IMR-90 (cell line): ENCODE results near the gene SPTY2D1. TPM values are rescaled to one million over a fixed set of nuclear protein-coding genes. Genes with fewer than 3 reads are reported as not detected.

Source experiments
- ATAC-seq: fragments of 200-7000 bp; cut with Tn5 transposase; 2 replicates; pipeline ENCODE4 v1.9.1; 2020; ENCODE audit warnings: low read depth, mild to moderate bottlenecking, moderate library complexity
- Bru-seq: library from RNA; stranded (reverse); fragments of 400-500 nt; gene quantifications from one replicate; lab custom pipeline; 2021; lab: Mats Ljungman, UMichigan
- BruChase-seq, 2 experiments: library from RNA; stranded (reverse); fragments of 400-500 nt; gene quantifications; one replicate each; lab custom pipeline; 2021; lab: Mats Ljungman, UMichigan
- BruUV-seq: library from RNA; stranded (reverse); fragments of 400-500 nt; replicated peaks from 2 replicates; lab custom pipeline; 2021; lab: Mats Ljungman, UMichigan
- CTCF ChIA-PET: fragments of 300-600 bp; formaldehyde crosslinking; extraction: SDS; loops from one replicate; lab custom pipeline; 2021; ENCODE audit warnings: antibody characterized with exemption; lab: Yijun Ruan, JAX
- POLR2A ChIA-PET: fragments of 300-600 bp; sonication (Branson Sonifier 250); formaldehyde crosslinking; loops from one replicate; lab custom pipeline; 2022; ENCODE audit warnings: antibody characterized with exemption; ENCODE audit not compliant: unreplicated experiment; lab: Charles Lee
- DNase-seq: peaks from one replicate; pipeline ENCODE4 v3.0.0; 2013
- H2AFZ ChIP-seq: replicated peaks from 2 replicates; pipeline ENCODE3; 2013; ENCODE audit warnings: low read length, mild to moderate bottlenecking; ENCODE audit not compliant: poor library complexity
- H2AK5ac ChIP-seq: 2 replicates; pipeline ENCODE4 v1.6.1; 2013; ENCODE audit warnings: low read depth, low read length, inconsistent platforms
- H2AK9ac ChIP-seq: replicated peaks from 2 replicates; pipeline ENCODE3; 2013; ENCODE audit warnings: mild to moderate bottlenecking, low read depth, low read length, moderate library complexity; ENCODE audit not compliant: poor library complexity
- H2BK120ac ChIP-seq: 2 replicates; pipeline ENCODE4 v1.6.1; 2013; ENCODE audit warnings: low read depth, low read length, inconsistent platforms
- H2BK15ac ChIP-seq: 3 replicates; pipeline ENCODE4 v1.6.1; 2013; ENCODE audit warnings: low read depth, low read length, inconsistent platforms
- H2BK20ac ChIP-seq: 2 replicates; pipeline ENCODE4 v1.6.1; 2013; ENCODE audit warnings: low read depth, mild to moderate bottlenecking, inconsistent platforms, low read length, moderate library complexity
- H2BK5ac ChIP-seq: 2 replicates; pipeline ENCODE4 v1.6.1; 2013; ENCODE audit warnings: mild to moderate bottlenecking, low read depth, low read length, inconsistent platforms; ENCODE audit not compliant: poor library complexity, severe bottlenecking
- H3K14ac ChIP-seq: replicated peaks from 2 replicates; pipeline ENCODE4 v1.6.1; 2013; ENCODE audit warnings: low read depth, low read length, inconsistent platforms
- H3K18ac ChIP-seq: 2 replicates; pipeline ENCODE4 v1.6.1; 2013; ENCODE audit warnings: low read depth, low read length, control low read depth
- H3K23ac ChIP-seq: 2 replicates; pipeline ENCODE4 v1.6.1; 2013; ENCODE audit warnings: low read depth, low read length, inconsistent platforms
- H3K27ac ChIP-seq: 2 replicates; pipeline ENCODE4 v1.5.1; 2013; ENCODE audit warnings: mild to moderate bottlenecking, control low read depth, low read length; ENCODE audit not compliant: insufficient read depth
- H3K27me3 ChIP-seq: 2 replicates; pipeline ENCODE4 v1.6.1; 2013; ENCODE audit warnings: low read length; ENCODE audit not compliant: control insufficient read depth, insufficient read depth
- H3K36me3 ChIP-seq: 2 replicates; pipeline ENCODE4 v1.6.1; 2013; ENCODE audit warnings: low read length, mixed read lengths; ENCODE audit not compliant: control insufficient read depth, insufficient read depth
- H3K4ac ChIP-seq: 2 replicates; pipeline ENCODE4 v1.6.1; 2013; ENCODE audit warnings: low read depth, low read length, inconsistent platforms
- H3K4me1 ChIP-seq: 2 replicates; pipeline ENCODE4 v1.6.1; 2013; ENCODE audit warnings: low read length, mixed read lengths; ENCODE audit not compliant: control insufficient read depth, insufficient read depth
- H3K4me2 ChIP-seq: 2 replicates; pipeline ENCODE4 v1.6.1; 2013; ENCODE audit warnings: low read depth, mild to moderate bottlenecking, control low read depth, low read length, moderate library complexity
- H3K4me3 ChIP-seq: 2 replicates; pipeline ENCODE4 v1.5.1; 2013; ENCODE audit warnings: low read depth, mild to moderate bottlenecking, control low read depth, low read length, moderate library complexity; ENCODE audit not compliant: insufficient read depth
- H3K56ac ChIP-seq: 2 replicates; pipeline ENCODE4 v1.6.1; 2013; ENCODE audit warnings: low read length, inconsistent platforms; ENCODE audit not compliant: insufficient read depth; ENCODE audit errors: extremely low read depth
- H3K79me1 ChIP-seq, 2 experiments: 2 replicates each; pipeline ENCODE4 v1.6.1; 2013; ENCODE audit warnings: low read length in 2 of 2, inconsistent platforms in 1 of 2, low read depth in 1 of 2
- H3K9ac ChIP-seq: 2 replicates; pipeline ENCODE4 v1.6.1; 2013; ENCODE audit warnings: low read depth, low read length, control low read depth
- H3K9me1 ChIP-seq: 2 replicates; pipeline ENCODE4 v1.6.1; 2013; ENCODE audit warnings: low read length, inconsistent platforms; ENCODE audit not compliant: insufficient read depth
- H3K9me3 ChIP-seq: 2 replicates; pipeline ENCODE4 v1.6.1; 2013; ENCODE audit warnings: low read length; ENCODE audit not compliant: control insufficient read depth, insufficient read depth
- H4K20me1 ChIP-seq: 2 replicates; pipeline ENCODE4 v1.6.1; 2013; ENCODE audit warnings: low read length, inconsistent platforms; ENCODE audit not compliant: insufficient read depth
- H4K5ac ChIP-seq: 2 replicates; pipeline ENCODE4 v1.6.1; 2013; ENCODE audit warnings: mild to moderate bottlenecking, low read depth, low read length, control low read depth
- H4K8ac ChIP-seq, 2 experiments: 2 replicates each; pipeline ENCODE4 v1.6.1; 2013; ENCODE audit warnings: low read depth in 2 of 2, low read length in 2 of 2, control low read depth in 1 of 2, inconsistent platforms in 1 of 2
- H4K91ac ChIP-seq: 2 replicates; pipeline ENCODE4 v1.6.1; 2013; ENCODE audit warnings: low read depth, low read length, inconsistent platforms; ENCODE audit not compliant: insufficient read depth
- BHLHE40 ChIP-seq: fragments of 150-350 bp; IDR thresholded peaks from 2 replicates; pipeline ENCODE4 v1.6.1; 2016; ENCODE audit warnings: mild to moderate bottlenecking, low read depth, low read length
- CEBPB ChIP-seq: IDR thresholded peaks from 2 replicates; pipeline ENCODE4 v1.6.1; 2012; ENCODE audit warnings: low read depth, low read length, improper control_type of control experiment
- CHD1 ChIP-seq: IDR thresholded peaks from 2 replicates; pipeline ENCODE4 v1.6.1; 2012; ENCODE audit warnings: low read depth, low read length, improper control_type of control experiment
- NFE2L2 ChIP-seq: fragments of 150-350 bp; IDR thresholded peaks from 2 replicates; pipeline ENCODE4 v1.6.1; 2016; ENCODE audit warnings: low read depth, mild to moderate bottlenecking, low read length
- WGBS, 2 experiments: methylation state at CpG; one replicate each; pipeline versions ENCODE4 v1.1.5 to v1.1.7; 2013; ENCODE audit warnings: missing lambda C conversion rate in 2 of 2; ENCODE audit not compliant: insufficient read length in 1 of 2; ENCODE audit errors: extremely low coverage in 2 of 2; 5-methylcytosine and 5-hydroxymethylcytosine counted together
- dilution Hi-C: fragments of 300-500 bp; cut with HindIII; formaldehyde crosslinking; loops from one replicate; pipeline ENCODE4 v1.14.3; 2018; ENCODE audit warnings: low sequenced_read_pairs; ENCODE audit not compliant: unreplicated experiment
- in situ Hi-C: fragments of 300-500 bp; cut with MboI; formaldehyde crosslinking; loops from 3 replicates; pipeline ENCODE4 v1.14.3; 2019; ENCODE audit warnings: low sequenced_read_pairs, inconsistent platforms, mixed read lengths
- intact Hi-C: fragments of 100-400 bp; cut with micrococcal nuclease; formaldehyde crosslinking; loops from 2 replicates; pipeline ENCODE4 v1.10.0; 2022
- long read RNA-seq: library from polyadenylated mRNA; unstranded; transcript quantifications from one replicate; pipeline ENCODE4 v2.0.0, GENCODE V29; 2021; ENCODE audit not compliant: unreplicated experiment
- polyA plus RNA-seq, 3 experiments: library from polyadenylated mRNA; depleted of rRNA; stranded (reverse); fragments of >200 nt; gene quantifications; 2 replicates each; pipeline ENCODE4 v1.2.3, GENCODE V29; 2012; ENCODE audit warnings: low replicate concordance in 1 of 3
- total RNA-seq: library from RNA; depleted of rRNA; stranded (reverse); fragments of >200 nt; gene quantifications from 2 replicates; pipeline ENCODE4 v1.2.3, GENCODE V29; 2012; rRNA removed
- TF ChIP-seq, protein P1 (sequence below): fragments of 150-350 bp; IDR thresholded peaks from 2 replicates; pipeline ENCODE4 v1.6.1; 2016; ENCODE audit warnings: low read depth, mild to moderate bottlenecking, low read length, moderate library complexity, borderline replicate concordance
- TF ChIP-seq, protein P2 (sequence below): conservative IDR thresholded peaks from 2 replicates; pipeline ENCODE4 v1.5.1; 2012; ENCODE audit warnings: mild to moderate bottlenecking, low read depth, low read length, improper control_type of control experiment

Gene SPTY2D1, protein sequence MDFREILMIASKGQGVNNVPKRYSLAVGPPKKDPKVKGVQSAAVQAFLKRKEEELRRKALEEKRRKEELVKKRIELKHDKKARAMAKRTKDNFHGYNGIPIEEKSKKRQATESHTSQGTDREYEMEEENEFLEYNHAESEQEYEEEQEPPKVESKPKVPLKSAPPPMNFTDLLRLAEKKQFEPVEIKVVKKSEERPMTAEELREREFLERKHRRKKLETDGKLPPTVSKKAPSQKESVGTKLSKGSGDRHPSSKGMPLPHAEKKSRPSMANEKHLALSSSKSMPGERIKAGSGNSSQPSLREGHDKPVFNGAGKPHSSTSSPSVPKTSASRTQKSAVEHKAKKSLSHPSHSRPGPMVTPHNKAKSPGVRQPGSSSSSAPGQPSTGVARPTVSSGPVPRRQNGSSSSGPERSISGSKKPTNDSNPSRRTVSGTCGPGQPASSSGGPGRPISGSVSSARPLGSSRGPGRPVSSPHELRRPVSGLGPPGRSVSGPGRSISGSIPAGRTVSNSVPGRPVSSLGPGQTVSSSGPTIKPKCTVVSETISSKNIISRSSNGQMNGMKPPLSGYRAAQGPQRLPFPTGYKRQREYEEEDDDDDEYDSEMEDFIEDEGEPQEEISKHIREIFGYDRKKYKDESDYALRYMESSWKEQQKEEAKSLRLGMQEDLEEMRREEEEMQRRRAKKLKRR
- total RNA-seq = 35.8 and 36.6 TPM in 2 replicates
- polyA plus RNA-seq (2012; rRNA removed) = 10.3 and 12.4 TPM in 2 replicates
- polyA plus RNA-seq (2012; cell fraction: cytosol; rRNA removed) = 3.0 and 7.2 TPM in 2 replicates
- polyA plus RNA-seq (2012; cell fraction: nucleus; rRNA removed; ENCODE audit: low replicate concordance) = 5.4 and 7.4 TPM in 2 replicates
- Bru-seq, nascent RNA = percentile 88 among the genes with signal in this experiment
- percentile 81 among the genes with signal in this experiment for BruChase-seq, experiment 1, labeled RNA remaining after a 6-hour chase
- percentile 91 among the genes with signal in this experiment for BruChase-seq, experiment 2, labeled RNA remaining after a 2-hour chase
- long read RNA-seq, full-length matches to known transcripts = 15 of 23 reads
- long read RNA-seq, partial matches to known transcripts = 2 of 23 reads
- long read RNA-seq, other reads (novel, unspliced or antisense) = 6 of 23 reads

DNA sequence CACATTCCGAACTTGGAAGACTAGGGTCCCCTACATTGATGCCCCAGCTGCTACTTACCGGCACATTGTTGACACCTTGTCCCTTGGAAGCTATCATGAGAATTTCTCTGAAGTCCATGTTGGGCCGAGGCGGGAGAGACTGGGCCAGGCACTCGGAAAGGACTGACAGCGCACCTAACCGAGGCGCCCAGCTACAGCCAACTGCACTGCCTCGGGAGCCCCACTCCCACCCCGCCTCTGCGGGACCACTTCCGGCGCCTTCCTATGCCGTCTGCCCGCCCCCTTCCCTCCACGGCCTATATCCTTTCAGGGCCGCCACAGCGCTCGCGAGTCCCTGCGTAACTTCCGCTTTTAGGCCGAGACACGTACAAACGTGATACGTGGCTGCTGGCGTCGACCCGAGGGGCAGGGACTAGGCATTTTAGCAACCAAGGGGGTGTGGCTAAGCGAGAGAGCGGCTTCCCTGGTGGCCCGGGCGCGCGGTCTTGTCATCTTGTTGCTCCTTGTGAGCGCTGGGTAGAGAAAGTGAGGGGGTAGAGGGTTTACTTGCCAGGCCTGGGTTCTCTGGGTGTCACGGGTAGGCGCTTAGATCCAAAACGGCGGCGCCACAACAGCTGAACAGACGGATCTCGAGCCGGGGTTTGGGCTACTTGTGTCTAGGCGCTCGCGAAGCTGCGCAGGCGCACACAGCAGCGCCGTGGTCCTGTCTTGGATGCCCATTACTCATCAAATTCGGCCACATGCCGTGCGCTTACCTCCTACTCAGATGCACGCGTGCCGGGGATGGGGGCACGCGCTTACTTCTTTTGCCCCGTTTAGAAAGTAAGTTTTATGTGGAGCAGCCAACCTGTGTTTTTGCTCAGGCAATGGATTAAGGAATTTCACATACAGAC, at the start of gene SPTY2D1:
Gene SPTY2D1 (minus strand): TSS at position 203 of the 893 bp plus-strand sequence. CDS start 85 bp downstream, at position 118.
- peak within 1 kb of the TSS; percentile 90 for H3K56ac ChIP-seq
- no TSS peak for BruUV-seq
- H3K4me3 ChIP-seq = peak within 1 kb of the TSS; percentile 60
- peaks cover 10% of the 10 kb centered on the region; the same call in 1 of the 2 replicates for H4K20me1 ChIP-seq
- peak within 1 kb of the TSS; percentile 76 for H4K5ac ChIP-seq
- H3K36me3 ChIP-seq = no peaks in the 10 kb centered on the region
- intact Hi-C loops (loop anchor here (1.0 to 10.0 kb wide), 3 partner anchors 16 to 240 kb away; partner anchors contain the start of genes LDHA and UEVLD), dilution Hi-C loops (no loop called here), in situ Hi-C loops (no loop called here)
- WGBS, 2 experiments = 1% methylated on average over 25 of the region's 60 CpGs; no CpG with 5 or more reads in 1 of the 2 experiments
- H3K79me1 ChIP-seq = peaks cover 0 to 14% of the 10 kb centered on the region in 2 experiments; a peak in 2 of 4 replicates
- peak within 1 kb of the TSS; percentile 71 for H2AK9ac ChIP-seq
- peak within 1 kb of the TSS; percentile 59 for H3K23ac ChIP-seq
- H3K18ac ChIP-seq = peak within 1 kb of the TSS; percentile 38
- ATAC-seq (peak; percentile 97), DNase-seq (peak; percentile 99)
- H3K9me1 ChIP-seq = 0 out of 2 replicates have a peak, but pooled peaks cover 2% of the 10 kb centered on the region
- H3K4ac ChIP-seq = peak within 1 kb of the TSS; percentile 91
- peak within 1 kb of the TSS; percentile 69 for H2AK5ac ChIP-seq
- H2BK15ac ChIP-seq = peak within 1 kb of the TSS; percentile 55; the same call in 2 of the 3 replicates
- no peaks in the 10 kb centered on the region for H3K4me1 ChIP-seq
- peak within 1 kb of the TSS; percentile 90 for H3K27ac ChIP-seq
- no peaks in the 10 kb centered on the region for H3K27me3 ChIP-seq
- peak within 1 kb of the TSS; percentile 80 for H3K4me2 ChIP-seq
- no peaks in the 10 kb centered on the region for H3K9me3 ChIP-seq
- H4K91ac ChIP-seq = peak within 1 kb of the TSS; percentile 81
- POLR2A ChIA-PET = no interaction called here
- peak within 1 kb of the TSS; percentile 92 for H3K9ac ChIP-seq
- H2AFZ ChIP-seq = peak within 1 kb of the TSS; percentile 95
- CTCF ChIA-PET = interaction anchor here (0.6 kb wide), 1 partner anchor 35 kb away, joined by 3 read pairs; no protein-coding TSS in a partner anchor
- H2BK120ac ChIP-seq = peak within 1 kb of the TSS; percentile 78
- peak within 1 kb of the TSS; percentile 35; the same call in 1 of the 2 replicates for H2BK20ac ChIP-seq
- peak within 1 kb of the TSS; percentile 76 to 93 for H4K8ac ChIP-seq
- peak within 1 kb of the TSS; percentile 88 for H3K14ac ChIP-seq
- H2BK5ac ChIP-seq = peak within 1 kb of the TSS; percentile 78
- TF ChIP-seq BHLHE40 (peak; percentile 97), CHD1 (no peak), NFE2L2 (peak; percentile 44), CEBPB (peak; percentile 61; the same call in 1 of the 2 replicates)
- TF ChIP-seq, protein P1, sequence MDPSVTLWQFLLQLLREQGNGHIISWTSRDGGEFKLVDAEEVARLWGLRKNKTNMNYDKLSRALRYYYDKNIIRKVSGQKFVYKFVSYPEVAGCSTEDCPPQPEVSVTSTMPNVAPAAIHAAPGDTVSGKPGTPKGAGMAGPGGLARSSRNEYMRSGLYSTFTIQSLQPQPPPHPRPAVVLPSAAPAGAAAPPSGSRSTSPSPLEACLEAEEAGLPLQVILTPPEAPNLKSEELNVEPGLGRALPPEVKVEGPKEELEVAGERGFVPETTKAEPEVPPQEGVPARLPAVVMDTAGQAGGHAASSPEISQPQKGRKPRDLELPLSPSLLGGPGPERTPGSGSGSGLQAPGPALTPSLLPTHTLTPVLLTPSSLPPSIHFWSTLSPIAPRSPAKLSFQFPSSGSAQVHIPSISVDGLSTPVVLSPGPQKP = peak; percentile 31; the same call in 1 of the 2 replicates
- TF ChIP-seq, protein P2, sequence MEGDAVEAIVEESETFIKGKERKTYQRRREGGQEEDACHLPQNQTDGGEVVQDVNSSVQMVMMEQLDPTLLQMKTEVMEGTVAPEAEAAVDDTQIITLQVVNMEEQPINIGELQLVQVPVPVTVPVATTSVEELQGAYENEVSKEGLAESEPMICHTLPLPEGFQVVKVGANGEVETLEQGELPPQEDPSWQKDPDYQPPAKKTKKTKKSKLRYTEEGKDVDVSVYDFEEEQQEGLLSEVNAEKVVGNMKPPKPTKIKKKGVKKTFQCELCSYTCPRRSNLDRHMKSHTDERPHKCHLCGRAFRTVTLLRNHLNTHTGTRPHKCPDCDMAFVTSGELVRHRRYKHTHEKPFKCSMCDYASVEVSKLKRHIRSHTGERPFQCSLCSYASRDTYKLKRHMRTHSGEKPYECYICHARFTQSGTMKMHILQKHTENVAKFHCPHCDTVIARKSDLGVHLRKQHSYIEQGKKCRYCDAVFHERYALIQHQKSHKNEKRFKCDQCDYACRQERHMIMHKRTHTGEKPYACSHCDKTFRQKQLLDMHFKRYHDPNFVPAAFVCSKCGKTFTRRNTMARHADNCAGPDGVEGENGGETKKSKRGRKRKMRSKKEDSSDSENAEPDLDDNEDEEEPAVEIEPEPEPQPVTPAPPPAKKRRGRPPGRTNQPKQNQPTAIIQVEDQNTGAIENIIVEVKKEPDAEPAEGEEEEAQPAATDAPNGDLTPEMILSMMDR = no peak
